HEK293 (cell line): ENCODE measurements around the gene FAM124A.

ENCODE experiments used
- CTCF ChIA-PET: fragments of 350-600 bp; formaldehyde crosslinking; extraction: SDS; loops from one replicate; lab custom pipeline; 2021; ENCODE audit warnings: antibody characterized with exemption; lab: Yijun Ruan, JAX
- POLR2A ChIA-PET: fragments of 300-600 bp; formaldehyde crosslinking; extraction: SDS; loops from one replicate; lab custom pipeline; 2020; ENCODE audit warnings: antibody characterized with exemption, inconsistent platforms; lab: Yijun Ruan, JAX
- H3K27ac ChIP-seq: fragments of 200-500 bp; sonication (Bioruptor generic); 2 replicates; pipeline ENCODE4 v1.5.1; 2014; ENCODE audit warnings: low read depth, low read length, control low read depth, inconsistent platforms; ENCODE audit errors: extremely low read depth
- H3K36me3 ChIP-seq, 2 experiments: fragments of 200-500 bp in 1 of 2; sonication (Bioruptor generic) in 1 of 2; 1 replicate in 1 of 2; 2 replicates in 1 of 2; pipeline ENCODE4 v1.5.1; 2014 to 2017; ENCODE audit warnings: inconsistent platforms in 2 of 2, low read length in 2 of 2; ENCODE audit not compliant: control insufficient read depth in 2 of 2, insufficient read depth in 1 of 2
- H3K4me1 ChIP-seq: fragments of 200-500 bp; sonication (Bioruptor generic); 2 replicates; pipeline ENCODE4 v1.5.1; 2014; ENCODE audit warnings: mild to moderate bottlenecking, low read length, inconsistent platforms; ENCODE audit not compliant: control insufficient read depth, insufficient read depth
- H3K4me3 ChIP-seq: 2 replicates; pipeline ENCODE4 v1.5.1; 2011; ENCODE audit warnings: low read depth, mild to moderate bottlenecking, control low read depth, low read length, moderate library complexity
- H3K9me3 ChIP-seq: fragments of 200-500 bp; sonication (Bioruptor generic); 2 replicates; pipeline ENCODE4 v1.5.1; 2014; ENCODE audit warnings: low read depth, low read length, inconsistent platforms; ENCODE audit not compliant: control insufficient read depth, insufficient read depth
- FEZF1 ChIP-seq: fragments of 450-650 bp; formaldehyde crosslinking; IDR thresholded peaks from 2 replicates; pipeline ENCODE4 v1.5.1; 2016; ENCODE audit warnings: missing biosample characterization, missing genetic modification characterization
- PRDM1 ChIP-seq: fragments of 450-650 bp; formaldehyde crosslinking; IDR thresholded peaks from 2 replicates; pipeline ENCODE4; 2016; ENCODE audit warnings: missing biosample characterization, missing genetic modification characterization
- SCRT1 ChIP-seq: fragments of 450-650 bp; formaldehyde crosslinking; IDR thresholded peaks from 2 replicates; pipeline ENCODE4 v1.5.1; 2016; ENCODE audit warnings: missing biosample characterization, missing genetic modification characterization, borderline replicate concordance
- ZNF449 ChIP-seq: fragments of 450-650 bp; formaldehyde crosslinking; IDR thresholded peaks from 2 replicates; pipeline ENCODE4 v1.5.1; 2017; ENCODE audit warnings: missing biosample characterization, mild to moderate bottlenecking, missing genetic modification characterization, moderate library complexity
- ZNF510 ChIP-seq: fragments of 450-650 bp; formaldehyde crosslinking; IDR thresholded peaks from 2 replicates; pipeline ENCODE4 v1.5.1; 2018; ENCODE audit warnings: mild to moderate bottlenecking, missing genetic modification characterization, missing biosample characterization; ENCODE audit not compliant: insufficient replicate concordance
- ZNF514 ChIP-seq: fragments of 450-650 bp; formaldehyde crosslinking; IDR thresholded peaks from 2 replicates; pipeline ENCODE4 v1.5.1; 2016; ENCODE audit warnings: missing biosample characterization, missing genetic modification characterization
- ZNF529 ChIP-seq: fragments of 450-650 bp; formaldehyde crosslinking; IDR thresholded peaks from 2 replicates; pipeline ENCODE4 v1.5.1; 2017; ENCODE audit warnings: missing genetic modification characterization, missing biosample characterization; ENCODE audit not compliant: insufficient replicate concordance
- ZNF596 ChIP-seq: fragments of 450-650 bp; IDR thresholded peaks from 2 replicates; pipeline ENCODE4 v1.5.0; 2018; ENCODE audit warnings: missing biosample characterization, mild to moderate bottlenecking, missing genetic modification characterization, moderate library complexity
- ZNF658 ChIP-seq: fragments of 450-650 bp; formaldehyde crosslinking; IDR thresholded peaks from 2 replicates; pipeline ENCODE4; 2016; ENCODE audit warnings: missing biosample characterization, missing genetic modification characterization
- ZNF660 ChIP-seq: fragments of 450-650 bp; IDR thresholded peaks from 2 replicates; pipeline ENCODE4 v1.5.1; 2018; ENCODE audit warnings: missing biosample characterization, mild to moderate bottlenecking, missing genetic modification characterization
- ZNF692 ChIP-seq: fragments of 450-650 bp; formaldehyde crosslinking; IDR thresholded peaks from 2 replicates; pipeline ENCODE4 v1.5.1; 2016; ENCODE audit warnings: missing biosample characterization, missing genetic modification characterization
- ZNF768 ChIP-seq: fragments of 450-650 bp; formaldehyde crosslinking; IDR thresholded peaks from 2 replicates; pipeline ENCODE4 v1.5.1; 2018; ENCODE audit warnings: missing biosample characterization, mild to moderate bottlenecking, missing genetic modification characterization
- ZNF785 ChIP-seq: fragments of 450-650 bp; formaldehyde crosslinking; IDR thresholded peaks from 2 replicates; pipeline ENCODE4 v1.5.1; 2016; ENCODE audit warnings: missing biosample characterization, missing genetic modification characterization
- ZNF791 ChIP-seq: fragments of 450-650 bp; formaldehyde crosslinking; IDR thresholded peaks from 2 replicates; pipeline ENCODE4 v1.5.1; 2016; ENCODE audit warnings: missing biosample characterization, missing genetic modification characterization
- ZNF837 ChIP-seq: fragments of 450-650 bp; formaldehyde crosslinking; IDR thresholded peaks from 2 replicates; pipeline ENCODE4 v1.5.1; 2016; ENCODE audit warnings: missing biosample characterization, missing genetic modification characterization
- ZSCAN16 ChIP-seq: fragments of 450-650 bp; formaldehyde crosslinking; IDR thresholded peaks from 2 replicates; pipeline ENCODE4 v1.5.1; 2016; ENCODE audit warnings: missing biosample characterization, missing genetic modification characterization
- ZSCAN23 ChIP-seq: fragments of 450-650 bp; formaldehyde crosslinking; IDR thresholded peaks from 2 replicates; pipeline ENCODE4 v1.5.1; 2016; ENCODE audit warnings: missing biosample characterization, missing genetic modification characterization
- TF ChIP-seq, protein P1 (sequence below): fragments of 450-650 bp; formaldehyde crosslinking; IDR thresholded peaks from 2 replicates; pipeline ENCODE4; 2016; ENCODE audit warnings: missing biosample characterization, missing genetic modification characterization
- TF ChIP-seq, protein P2 (sequence below): fragments of 450-650 bp; formaldehyde crosslinking; IDR thresholded peaks from 2 replicates; pipeline ENCODE4 v1.5.1; 2017; ENCODE audit warnings: missing biosample characterization, missing genetic modification characterization

The FAM124A gene

DNA sequence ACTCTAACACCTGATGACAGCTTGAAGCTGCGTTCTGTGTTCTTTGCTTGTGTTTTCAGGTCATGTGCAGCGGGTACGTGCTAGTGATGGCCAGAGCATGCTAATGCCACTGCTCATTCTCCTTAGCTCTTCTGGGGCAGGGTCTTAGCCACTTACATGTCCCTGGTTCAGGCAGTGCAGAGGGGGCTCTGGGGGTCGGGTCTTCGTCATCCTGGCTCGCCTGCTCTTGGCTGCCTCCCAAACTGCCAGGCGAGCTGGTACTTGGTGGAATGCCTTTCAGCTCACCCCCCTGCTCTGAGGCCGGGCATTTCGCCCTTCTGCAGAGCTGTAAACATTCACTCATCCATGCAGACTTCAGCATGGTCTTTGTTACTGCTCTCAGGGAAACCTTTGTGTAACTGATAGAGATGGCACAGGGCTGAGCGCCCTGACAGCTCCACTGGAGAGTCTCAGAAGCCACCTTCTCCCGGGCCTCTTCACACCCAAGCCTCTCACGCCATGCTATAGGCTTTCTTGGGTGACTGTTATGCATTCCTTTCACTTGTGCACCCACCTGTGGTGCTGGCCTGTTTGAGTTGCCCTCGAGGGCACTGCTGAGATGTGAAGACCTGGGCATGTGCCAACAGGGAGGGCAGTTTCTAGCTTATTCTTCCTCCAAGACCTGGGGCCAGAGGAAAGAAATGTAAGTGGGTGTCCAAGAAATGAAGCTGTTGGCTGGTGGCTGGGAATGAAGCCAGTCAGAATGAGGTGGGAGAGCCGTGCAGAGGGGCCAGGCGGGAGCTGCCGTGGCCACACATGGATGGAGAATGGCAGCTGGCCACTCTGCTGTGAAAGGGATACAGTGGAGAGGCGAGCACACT lies 24.4 kb downstream of the FAM124A start:
- TF ChIP-seq ZNF660 (tag by site-specific recombination) (no peak), ZNF785 (no peak), ZNF596 (no peak), ZNF449 (tag by site-specific recombination) (no peak), ZNF837 (tag by site-specific recombination) (no peak), FEZF1 (no peak), SCRT1 (tag by site-specific recombination) (no peak), ZNF514 (no peak), ZSCAN16 (no peak), PRDM1 (tag by site-specific recombination) (no peak), ZNF791 (tag by site-specific recombination) (no peak), ZNF768 (tag by site-specific recombination) (no peak), ZSCAN23 (tag by site-specific recombination) (no peak), ZNF529 (no peak), ZNF658 (tag by site-specific recombination) (no peak), ZNF692 (tag by site-specific recombination) (no peak), ZNF510 (tag by site-specific recombination) (no peak)
- TF ChIP-seq, protein P1, sequence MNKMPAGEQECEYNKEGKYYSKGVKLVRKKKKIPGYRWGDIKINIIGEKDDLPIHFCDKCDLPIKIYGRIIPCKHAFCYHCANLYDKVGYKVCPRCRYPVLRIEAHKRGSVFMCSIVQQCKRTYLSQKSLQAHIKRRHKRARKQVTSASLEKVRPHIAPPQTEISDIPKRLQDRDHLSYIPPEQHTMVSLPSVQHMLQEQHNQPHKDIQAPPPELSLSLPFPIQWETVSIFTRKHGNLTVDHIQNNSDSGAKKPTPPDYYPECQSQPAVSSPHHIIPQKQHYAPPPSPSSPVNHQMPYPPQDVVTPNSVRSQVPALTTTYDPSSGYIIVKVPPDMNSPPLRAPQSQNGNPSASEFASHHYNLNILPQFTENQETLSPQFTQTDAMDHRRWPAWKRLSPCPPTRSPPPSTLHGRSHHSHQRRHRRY, result no peak
- TF ChIP-seq, all 188 proteins: peak for 0
- ChIA-PET POLR2A (no interaction called here), CTCF (interaction anchor here (0.8 kb wide), 1 partner anchor 98 kb away, joined by 4 read pairs; no protein-coding TSS in a partner anchor)
- Histone ChIP-seq H3K36me3 (no peaks in the 10 kb centered on the region), H3K4me3 (no peak overlapping the region), H3K9me3 (no peaks in the 10 kb centered on the region), H3K4me1 (no peaks in the 10 kb centered on the region), H3K27ac (no peak overlapping the region)

- ChIA-PET POLR2A (no interaction called here), CTCF (interaction anchor here (0.6 to 1.2 kb wide), 3 partner anchors 95 to 288 kb away, joined by 3 to 4 read pairs (median 3); no protein-coding TSS in a partner anchor)
- Histone ChIP-seq H3K4me3 (no peak overlapping the region), H3K36me3 (no peaks in the 10 kb centered on the region), H3K9me3 (no peaks in the 10 kb centered on the region), H3K4me1 (no peaks in the 10 kb centered on the region), H3K27ac (no peak overlapping the region)
- TF ChIP-seq, protein P2, sequence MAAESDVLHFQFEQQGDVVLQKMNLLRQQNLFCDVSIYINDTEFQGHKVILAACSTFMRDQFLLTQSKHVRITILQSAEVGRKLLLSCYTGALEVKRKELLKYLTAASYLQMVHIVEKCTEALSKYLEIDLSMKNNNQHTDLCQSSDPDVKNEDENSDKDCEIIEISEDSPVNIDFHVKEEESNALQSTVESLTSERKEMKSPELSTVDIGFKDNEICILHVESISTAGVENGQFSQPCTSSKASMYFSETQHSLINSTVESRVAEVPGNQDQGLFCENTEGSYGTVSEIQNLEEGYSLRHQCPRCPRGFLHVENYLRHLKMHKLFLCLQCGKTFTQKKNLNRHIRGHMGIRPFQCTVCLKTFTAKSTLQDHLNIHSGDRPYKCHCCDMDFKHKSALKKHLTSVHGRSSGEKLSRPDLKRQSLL, result no peak
These were observed 27.1 kb downstream of the FAM124A start for GRCh38 chr13:51249255-51249654.
